HS-5 (cell line): ENCODE measurements around the gene PCGF2.
"Not testable (repeated sequence)": the region's sequence is repeated elsewhere in the genome, so short reads cannot be mapped to it uniquely, and the experiment has no call there.

Source experiments
- DNase-seq: peaks from one replicate; pipeline ENCODE4 v3.0.0-alpha.2; 2012; ENCODE audit warnings: low read depth

PCGF2 gene

DNA sequence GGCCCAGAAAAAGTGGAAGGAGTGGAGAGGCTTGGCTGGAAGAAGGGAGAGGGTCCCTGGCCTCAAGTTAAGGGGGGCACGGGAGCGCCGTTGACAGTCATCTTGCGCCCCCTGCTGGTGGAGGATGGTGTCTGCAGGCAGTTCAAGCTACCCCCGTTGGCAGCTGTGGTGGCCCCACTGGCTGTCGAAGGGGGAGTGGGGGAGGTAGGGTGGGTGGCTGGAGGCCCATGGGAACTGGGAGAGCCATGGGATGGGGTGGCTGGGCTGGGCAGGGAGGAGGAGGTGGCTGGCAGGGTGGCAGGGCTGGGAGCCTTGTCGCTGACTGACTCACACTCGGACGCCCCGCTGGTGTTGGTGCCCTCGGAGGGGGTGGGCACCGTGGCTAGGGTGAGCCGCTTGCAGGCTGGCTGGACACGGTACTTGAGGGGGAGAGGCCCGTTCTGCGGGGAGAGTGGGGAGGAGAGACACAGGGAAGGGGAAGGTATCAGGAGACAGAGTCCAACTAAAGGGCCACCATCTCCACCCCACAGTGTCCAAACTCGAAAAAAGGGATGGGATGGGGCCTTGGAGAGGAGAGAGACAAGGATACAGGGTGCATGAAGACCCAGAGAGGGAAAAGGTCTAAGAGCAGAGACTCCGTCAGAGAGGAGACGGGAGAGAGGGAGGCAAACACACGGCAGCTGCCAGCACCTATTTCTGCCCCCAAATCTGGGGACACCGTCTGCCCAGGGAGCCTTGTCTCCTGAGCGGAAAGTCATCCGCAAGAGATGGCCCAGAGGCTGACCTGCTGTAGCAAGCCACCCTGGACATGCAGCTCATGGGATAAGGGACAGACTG is 12.8 kb downstream of the PCGF2 start:
- DNase-seq = no peak

DNA sequence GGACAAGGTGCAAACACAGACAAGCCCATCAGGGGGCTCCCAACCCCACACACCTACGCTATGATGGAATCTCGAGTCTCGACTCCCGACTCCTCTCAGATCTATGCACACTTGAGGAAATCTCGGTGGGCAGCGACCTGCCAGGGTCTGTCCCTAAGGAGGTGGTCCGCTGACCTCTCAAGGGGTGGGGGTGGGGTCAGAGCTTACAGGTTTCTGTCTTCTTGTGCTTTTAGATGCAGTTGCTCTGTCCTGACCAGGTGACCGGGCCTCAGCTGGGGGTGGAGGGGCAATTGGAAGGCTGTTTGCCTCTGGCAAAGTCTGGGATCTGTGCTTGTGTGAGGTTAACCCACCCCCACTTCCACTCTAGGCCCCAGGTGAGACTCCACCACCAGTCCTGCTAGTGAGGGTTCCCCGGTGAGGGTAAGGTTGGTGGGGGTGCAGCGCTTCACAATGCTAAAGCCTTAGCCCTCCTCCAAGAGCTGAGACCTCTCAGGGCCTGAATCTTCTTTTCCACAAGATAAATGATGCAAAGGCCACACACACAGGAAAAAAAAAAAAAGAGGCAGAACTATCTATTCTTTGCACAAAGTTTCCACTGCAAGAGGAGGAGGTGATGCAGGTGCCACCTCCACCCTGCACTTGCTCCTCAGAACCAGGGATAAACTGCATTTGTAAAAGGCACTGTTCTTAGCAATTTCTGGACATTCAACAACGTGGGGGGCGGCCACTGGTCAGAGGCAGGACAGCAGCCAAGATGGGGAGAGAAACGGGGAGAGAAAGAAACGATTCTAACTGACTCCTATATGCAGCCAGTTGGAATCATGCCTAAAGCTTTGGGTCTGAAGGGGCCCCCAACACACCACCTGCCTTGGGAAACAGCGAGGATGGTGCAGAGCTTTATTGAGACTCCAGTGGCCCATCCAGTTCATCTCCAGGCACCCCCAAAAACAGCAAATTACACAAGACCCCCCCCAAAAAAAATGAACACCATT is 13.9 kb downstream of the PCGF2 start:
- no peak for DNase-seq

DNA sequence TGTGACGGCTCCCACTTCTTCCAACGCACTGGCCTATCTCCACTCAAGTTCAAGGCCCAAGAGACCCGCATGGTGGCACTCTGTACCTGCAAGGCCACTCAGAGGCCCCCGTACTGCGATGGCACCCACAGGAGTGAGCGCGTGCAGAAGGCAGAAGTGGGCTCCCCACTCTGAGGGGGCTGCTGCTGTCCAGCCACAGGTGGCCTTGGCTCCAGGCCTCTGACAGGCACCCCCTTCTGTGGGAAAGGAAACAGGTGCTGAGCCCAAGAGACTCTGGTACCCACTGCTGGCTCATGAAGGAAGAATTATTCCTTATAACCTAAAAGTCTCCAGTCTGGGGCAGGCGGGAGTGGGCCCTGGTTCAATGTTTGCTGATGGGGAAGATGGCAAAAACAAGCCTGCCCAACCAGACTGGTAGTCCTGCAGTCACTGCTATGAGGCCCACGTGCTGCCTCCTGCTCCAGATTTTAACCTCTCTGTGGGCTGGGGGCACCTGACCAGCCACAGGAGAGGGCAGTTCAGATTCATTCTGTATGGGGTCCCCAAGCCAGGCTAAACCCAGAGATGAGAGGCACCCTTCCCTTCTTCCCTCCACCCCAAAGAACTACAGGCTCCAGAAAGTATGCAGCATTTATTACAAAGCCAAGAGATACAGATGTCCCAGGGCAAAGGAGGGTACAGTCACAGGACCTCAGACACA is 14.7 kb downstream of the PCGF2 start:
- no peak for DNase-seq

DNA sequence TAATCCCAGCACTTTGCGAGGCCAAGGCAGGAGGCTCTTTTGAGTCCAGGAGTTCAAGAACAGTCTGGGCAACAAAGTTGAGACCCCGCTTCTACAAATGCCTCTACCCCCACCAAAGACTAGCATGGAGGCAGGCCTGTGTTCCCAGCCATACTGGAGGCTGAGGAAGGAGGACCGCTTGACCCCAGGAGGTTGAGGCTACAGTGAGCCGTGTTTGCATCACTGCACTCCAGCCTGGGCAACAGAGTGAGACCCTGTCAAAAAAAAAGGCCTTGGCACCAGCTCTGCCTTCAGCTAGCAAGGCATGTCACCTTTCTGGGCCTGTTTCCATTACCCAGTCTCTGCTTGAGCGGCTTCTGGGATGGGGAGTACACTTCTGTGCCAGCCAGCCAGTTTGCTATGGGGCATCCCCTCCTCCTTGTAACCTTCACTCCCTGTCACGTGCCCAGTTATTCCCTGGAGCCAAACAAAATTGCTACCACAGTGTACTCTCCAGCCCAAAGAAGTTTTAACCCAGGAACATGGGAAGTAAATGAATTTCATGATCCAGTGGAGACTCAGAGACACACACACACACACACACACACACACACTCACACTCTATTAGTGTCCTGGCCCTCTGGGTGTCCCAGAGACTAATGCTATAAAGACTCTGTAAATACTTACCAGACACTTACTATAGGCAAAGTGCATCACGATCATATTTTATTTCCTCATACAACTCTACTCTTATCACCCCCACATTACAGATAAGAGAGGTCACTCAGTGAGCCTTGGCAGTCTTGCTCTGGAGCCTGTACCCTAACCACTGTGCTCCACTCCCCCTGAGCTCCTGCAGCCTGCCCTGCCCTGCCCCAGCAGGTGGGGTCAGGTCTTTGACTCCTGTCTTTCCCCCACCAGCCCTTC is 15.5 kb downstream of the PCGF2 start:
- no peak for DNase-seq

DNA sequence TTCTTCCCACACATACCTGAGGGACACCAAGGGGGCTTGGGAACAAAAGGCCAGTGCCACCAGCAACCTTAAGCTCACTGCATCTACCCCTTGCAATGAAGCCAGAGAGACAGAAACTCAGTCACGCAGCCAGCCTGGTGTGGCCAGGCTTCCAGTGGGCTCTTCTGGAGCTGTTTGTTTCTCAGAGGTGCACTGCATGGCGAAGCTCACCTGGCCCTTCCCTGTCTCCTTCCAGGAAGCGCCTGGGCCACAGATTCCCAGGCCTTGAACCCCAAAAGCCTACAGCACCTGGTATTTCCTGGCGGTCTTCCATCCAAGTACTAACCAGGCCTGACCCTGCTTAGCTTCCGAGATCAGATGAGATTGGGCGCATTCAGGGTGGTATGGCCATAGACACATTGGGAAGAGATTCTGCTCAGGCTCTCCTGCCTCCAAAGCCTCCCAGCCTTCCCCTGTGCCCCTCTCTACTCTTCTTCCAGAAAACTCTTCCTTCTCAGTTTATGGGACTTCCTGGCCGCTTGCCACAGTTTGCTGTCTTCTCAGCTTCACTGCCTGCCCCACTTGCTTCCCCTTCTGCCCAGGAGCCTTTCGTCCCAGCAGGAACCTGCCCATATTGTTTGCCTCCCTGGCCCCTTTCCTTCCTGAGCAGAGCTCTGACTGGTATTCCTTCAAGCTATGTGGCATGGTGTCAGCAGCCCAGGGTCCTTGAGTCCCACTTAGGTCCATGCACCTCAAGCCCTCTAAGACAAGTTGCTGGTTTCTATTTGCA is 16.4 kb downstream of the PCGF2 start:
- no peak for DNase-seq

DNA sequence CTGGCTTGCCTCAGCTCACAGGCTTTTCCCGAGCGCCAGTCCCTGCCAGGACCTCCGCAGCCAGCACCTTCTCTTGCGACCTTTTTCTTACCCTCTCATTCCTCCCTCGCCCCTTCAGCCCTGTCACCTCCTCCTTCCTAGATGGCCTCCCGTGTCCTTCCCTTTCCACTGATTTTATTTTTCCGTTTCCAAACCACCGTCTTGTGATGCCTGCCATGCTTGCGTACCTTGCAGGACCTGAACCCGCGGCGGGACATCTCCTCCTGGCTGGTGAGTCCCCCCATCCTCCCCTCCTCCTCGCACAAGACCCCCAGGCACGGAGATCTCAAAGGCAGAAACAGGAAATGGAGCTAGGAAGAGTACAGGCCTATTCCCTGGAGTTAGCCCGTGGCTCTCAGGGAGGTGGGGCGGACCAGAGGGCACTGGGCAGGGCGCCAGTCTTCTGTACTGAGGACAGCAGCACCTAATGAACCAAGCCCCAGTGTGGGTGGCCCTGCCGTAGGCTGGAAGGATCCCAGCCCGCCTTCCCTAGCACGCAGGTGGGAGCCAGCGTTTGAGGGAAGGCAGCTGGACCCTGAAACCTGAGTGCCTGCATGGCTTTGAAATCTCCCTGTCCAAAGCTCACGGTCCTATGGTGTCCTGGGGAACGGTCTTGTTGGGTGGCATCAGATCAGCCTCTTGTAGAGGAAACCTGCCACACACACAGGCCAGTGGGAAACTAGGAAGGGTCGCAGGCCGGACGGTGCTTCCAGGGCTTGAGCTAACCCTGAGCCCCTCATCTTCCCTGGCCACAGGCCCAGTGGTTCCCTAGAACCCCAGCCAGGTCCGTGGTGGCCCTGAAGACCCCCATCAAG is 17.4 kb downstream of the PCGF2 start:
- no peak for DNase-seq

DNA sequence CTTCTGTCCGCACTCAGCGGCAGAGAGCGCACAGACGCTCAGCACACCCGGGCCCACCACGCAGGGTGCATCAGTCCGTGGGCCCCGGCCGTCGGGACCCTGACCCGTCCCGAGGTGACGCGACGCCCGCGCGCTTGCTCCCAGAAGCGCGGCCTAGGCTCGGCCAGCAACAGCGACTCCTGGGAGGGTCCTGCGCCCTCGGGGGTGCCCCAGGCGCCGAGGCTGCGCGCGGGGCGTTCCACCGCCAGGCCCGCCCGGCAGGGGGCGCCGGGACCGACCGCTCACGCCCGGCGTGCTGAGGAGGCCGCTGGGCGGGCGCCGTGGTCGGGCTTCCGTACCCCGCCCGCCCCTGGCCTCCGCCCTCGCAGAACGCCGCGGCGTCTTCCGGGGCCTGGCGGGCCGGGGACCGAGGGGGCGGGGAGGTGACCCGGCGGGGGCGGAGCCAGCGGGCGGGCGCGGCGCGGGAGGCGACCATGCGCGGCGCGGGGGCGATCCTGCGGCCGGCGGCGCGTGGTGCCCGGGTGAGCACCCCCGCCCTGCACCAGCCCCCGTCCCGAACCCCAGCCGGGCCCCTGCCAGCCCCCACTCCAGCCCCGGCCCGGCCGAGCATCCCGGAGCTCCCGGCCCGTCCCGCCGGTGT is 18.1 kb downstream of the PCGF2 start, which contains the start of gene CISD3:
Gene CISD3 (plus strand): TSS at position 456 of the 640 bp plus-strand sequence. CDS start 18 bp downstream, at position 474.
- no peak for DNase-seq

DNA sequence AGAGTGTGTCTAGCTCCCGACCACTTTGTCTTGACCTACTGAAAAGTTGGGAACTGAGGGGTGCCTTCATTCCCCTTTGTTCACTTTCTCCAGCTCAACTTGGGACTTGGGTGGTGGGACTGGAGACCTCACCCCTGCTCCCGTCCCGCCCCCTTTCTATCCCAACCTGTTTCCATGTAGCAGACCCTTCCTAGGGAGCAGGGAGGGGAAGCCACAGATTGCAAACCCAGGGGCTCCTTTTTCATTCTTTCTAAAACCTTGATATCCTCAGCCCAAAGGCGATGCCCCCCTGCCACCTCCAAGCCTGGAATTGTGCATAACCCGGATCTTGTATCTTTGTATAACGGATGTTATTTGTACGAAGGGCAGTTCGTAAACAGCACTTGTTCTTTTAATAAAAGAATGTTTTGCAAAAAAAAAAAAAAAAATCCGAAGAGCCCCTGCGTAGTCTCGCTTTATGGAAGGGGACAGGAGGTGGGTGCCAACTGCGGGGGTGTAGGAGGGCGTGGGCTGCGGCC is 18.7 kb downstream of the PCGF2 start:
- DNase-seq = no peak

DNA sequence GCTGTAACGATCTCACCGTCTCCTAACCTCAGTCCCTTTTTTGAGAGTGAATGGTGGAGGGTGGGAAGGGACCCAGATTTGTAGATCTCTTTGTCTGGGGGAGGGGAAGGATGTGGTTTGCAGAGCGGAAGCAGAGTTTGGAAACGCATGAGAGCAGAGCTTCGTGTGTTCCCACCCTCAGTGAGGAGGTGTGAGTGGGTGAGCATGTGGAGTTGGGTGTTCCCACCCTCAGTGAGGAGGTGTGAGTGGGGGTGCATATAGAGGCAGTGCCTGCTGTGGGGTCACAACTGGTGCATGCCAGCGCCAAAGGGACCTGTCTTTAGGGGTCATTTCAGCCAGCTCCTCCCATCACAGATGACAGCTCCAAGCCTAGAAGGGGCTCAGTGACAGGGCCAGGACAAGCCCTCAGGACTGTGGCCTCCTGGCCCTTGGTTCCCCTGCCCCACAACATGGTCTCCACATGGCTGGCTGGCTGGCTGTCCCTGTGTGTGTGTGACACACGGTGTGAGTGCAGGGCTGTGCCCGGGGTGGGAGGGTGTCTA is 19.8 kb downstream of the PCGF2 start:
- DNase-seq = no peak

DNA sequence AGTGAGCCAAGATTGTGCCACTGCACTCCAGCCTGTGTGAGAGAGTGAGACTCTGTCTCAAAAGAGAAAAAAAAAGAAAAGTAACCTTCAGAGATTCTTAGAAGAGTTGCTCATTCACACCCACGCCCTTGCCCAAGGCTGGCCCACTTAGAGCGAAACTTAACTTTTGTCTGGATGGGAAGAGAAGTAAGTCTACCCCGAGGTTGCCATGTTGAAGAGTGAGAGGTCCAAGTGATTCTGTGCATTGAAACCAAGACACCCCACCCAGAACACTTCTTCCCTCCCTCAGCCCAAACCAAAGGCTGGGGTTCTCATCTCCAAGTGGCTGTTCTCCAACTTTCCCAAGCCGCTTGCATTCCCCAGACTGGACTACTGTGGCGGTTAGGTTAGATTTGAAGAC is 20.4 kb downstream of the PCGF2 start:
- no peak for DNase-seq

DNA sequence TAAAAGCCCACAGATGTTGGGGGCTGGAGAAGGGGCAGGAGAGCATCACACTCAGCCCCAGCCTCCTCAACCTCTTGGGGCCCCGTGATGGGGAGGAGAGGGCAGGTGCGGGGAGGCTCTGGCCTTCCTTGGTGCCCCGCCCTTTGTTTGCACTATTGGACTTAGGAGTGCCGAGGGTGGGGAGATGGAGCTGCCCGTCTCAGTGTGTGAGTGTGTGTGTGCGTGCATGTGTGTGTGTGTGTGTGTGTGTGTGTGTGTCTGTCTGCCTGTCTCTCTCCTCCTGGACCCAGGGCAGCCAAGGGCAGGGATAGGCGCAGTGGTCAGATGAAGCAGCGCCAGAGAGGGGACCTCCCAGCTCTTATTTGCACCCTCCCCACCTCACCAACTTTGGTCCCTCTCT is 22.0 kb downstream of the PCGF2 start:
- DNase-seq = not testable (repeated sequence)

DNA sequence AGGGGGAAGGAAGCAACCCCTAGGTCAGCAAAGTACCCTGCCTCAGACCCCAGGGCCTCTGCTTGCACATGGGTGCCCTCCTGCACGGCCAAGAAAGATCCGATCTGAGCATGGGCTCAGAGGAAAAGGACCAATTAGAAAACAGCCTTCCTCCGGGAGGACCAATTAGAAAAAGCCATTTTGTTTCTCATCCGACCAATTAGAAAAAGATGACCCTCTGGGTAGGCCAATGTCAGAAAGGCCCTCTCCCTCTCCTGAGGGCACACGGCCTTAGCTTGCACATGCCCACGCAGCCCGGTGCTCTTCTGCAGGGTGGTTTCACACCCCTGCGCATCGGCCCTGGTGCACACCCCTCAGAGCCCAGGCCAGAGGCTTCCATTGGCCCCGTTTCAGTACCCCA is 23.1 kb downstream of the PCGF2 start:
- no peak for DNase-seq

DNA sequence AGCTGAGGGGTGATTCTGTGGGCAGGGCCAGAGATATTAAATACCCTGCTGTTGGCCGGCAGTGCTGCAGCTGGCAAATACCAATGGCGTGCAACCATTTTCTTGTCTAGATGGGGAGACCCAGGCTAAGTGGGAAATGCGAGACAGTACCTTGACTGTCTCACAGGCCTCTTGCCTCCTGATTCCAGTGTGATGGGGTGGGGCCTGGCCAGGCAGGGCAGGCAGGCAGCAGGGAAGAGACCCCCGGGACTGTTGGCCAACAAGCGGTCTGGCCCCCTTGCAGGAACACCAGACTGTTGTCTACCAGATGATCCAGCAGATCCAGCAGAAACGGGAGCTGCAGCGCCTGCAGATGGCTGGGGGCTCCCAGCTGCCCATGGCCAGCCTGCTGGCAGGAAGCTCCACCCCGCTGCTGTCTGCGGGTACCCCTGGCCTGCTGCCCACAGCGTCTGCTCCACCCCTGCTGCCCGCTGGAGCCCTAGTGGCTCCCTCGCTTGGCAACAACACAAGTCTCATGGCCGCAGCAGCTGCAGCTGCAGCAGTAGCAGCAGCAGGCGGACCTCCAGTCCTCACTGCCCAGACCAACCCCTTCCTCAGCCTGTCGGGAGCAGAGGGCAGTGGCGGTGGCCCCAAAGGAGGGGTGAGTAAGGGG is 23.7 kb downstream of the PCGF2 start:
- no peak for DNase-seq

DNA sequence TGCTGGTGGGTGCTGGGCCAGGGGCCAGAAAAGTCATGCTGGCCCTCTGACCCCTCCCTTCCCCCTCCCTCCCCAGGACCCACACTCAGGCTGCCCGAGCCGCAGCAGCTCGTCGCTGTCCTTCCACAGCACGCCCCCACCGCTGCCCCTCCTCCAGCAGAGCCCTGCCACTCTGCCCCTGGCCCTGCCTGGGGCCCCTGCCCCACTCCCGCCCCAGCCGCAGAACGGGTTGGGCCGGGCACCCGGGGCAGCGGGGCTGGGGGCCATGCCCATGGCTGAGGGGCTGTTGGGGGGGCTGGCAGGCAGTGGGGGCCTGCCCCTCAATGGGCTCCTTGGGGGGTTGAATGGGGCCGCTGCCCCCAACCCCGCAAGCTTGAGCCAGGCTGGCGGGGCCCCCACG is 26.3 kb downstream of the PCGF2 start:
- no peak for DNase-seq

DNA sequence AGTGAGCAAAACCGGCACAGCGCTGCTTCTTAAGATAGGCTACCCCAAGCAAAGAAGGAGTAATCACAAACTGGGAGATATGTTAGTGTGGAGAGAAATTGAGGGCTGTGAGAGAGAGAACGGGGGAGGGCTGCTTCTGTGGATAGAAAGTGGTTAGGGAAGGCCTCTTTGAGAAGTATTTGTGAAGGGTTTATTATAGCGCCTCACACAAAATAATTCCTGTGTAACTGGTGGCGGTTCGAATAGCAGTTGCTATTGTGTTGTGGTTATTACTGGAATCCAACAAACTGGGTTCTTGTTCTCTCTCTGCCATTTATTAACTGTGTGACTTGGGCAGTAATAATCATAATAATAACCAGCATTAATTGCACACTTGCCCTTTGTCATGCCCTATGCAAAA is 27.2 kb downstream of the PCGF2 start:
- DNase-seq = no peak

DNA sequence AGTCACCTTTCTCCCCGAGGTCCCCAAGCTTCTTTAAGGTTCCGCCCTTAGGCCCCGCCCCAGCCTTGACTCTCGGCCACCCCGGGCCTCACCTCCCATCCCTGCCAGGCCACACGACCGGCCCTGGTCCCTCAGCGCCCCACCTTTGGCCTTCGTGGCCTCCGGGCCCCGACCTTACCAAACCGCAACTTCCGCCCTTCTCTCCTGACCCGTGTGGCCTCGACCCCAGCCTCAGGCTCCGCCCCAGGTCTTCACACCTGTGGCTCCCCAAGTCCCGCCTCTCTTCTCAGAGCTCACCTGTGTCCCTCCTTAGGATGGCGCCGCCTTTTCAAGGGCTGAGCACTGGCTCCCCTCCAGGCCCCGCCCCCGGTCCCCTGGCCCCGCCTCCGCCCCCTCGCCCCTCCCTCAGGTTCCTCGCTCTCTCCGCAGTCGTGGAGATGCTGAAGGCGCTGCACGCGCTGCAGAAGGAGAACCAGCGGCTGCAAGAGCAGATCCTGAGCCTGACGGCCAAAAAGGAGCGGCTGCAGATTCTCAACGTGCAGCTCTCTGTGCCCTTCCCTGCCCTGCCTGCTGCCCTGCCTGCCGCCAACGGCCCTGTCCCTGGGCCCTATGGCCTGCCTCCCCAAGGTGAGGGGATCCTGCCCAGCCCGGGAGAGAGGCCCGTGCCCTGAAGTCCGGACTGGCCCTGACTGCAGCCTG is 28.0 kb downstream of the PCGF2 start:
- DNase-seq = no peak

DNA sequence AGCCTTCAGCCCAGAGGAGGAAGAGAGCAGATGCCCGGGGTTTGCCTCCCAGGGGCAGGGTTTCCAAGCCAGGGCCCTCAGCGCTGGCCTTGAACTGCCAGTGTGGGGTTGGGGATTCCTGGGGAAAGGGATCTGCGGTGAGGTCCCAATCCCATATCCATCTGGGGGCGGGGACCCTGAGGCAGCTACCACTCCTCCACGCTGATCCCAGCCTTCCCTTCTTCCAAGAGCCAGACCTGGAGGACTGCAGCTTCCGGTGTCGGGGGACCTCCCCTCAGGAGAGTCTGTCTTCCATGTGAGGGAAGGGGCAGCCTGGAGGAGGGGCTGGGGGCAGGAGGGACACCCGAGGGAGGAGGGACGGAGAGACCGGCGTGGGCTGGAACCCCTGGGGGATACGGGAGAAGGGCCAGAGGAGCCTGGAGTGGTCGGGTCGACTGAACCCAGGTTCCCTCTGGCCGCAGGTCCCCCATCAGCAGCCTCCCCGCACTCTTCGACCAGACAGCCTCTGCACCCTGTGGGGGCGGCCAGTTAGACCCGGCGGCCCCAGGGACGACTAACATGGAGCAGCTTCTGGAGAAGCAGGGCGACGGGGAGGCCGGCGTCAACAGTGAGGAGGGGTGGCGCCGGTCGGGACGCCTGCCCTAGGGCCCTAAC is 28.7 kb downstream of the PCGF2 start:
- no peak for DNase-seq
